ENCODE data around the gene PCDHB3.
"Not testable (repeated sequence)": the region's sequence is repeated elsewhere in the genome, so short reads cannot be mapped to it uniquely, and the experiment has no call there.

PCDHB3 gene

DNA sequence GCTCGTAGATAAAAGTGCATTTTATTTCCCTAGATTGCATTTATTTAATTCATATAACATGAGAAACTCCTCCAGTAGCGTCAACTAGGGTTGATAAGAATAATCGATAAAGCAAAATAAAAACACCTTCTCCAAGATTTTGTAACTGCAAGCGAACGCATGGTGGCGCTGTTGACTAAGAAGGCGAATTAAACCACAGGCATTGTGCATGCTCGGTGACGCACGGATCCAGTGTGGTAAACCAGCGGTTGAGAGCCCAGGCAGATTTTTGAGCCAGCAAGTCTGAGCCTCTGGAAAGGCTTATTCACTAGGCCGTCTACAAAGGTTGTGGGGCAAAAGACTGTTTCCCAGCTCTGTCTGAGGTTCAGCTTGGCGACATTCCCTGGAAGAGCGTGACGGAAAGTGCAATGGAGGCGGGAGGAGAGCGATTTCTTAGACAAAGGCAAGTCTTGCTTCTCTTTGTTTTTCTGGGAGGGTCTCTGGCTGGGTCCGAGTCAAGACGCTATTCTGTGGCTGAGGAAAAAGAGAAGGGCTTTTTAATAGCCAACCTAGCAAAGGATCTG, at the start of gene PCDHB3:
Gene PCDHB3, plus strand, starts transcription at position 231 of the 563 bp plus-strand sequence. Its CDS starts 177 bp downstream, at position 408.
- FAIRE-seq = no peak

DNA sequence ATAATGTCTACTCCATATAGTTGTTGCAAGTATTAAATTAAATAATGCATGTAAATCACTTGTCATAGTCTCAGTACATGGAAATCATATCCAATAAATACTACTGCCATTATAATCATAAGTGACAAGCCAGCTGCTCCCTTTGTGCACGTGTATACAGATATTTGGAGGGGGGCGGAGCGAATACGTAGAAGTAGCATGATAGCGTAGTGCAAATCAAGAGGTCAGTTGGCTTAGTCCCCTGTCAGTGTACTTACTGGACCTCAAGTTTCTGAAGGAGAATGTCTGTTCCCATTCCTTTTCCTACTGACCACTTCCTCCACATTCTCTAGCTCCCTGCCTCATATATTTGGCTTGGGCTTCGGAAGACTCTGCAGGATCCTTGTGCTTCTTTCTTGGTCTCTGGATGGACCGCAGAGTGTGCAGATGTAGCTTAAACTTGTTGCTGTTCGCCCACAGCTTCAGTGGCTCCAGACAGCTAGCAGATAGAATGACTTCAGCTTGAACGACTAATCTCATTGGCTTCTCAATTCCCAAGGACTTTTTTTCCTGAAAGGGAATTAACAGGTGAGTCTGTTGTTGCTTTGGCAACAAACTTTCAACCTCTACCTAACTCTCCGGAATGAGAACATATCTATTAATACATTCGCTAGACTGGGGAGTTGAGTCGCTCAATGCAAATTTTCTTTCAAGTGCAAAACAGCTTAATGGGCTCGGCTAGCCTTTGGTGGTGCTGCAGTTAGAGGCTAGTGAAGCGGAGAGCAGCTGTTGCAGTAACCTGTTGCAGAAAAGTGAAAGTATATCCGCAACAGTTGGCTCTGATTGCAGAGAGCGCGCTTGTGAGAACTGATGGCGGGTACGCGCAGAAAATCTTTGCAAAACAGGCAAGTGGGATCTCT, 49.4 kb upstream of the PCDHB3 start, which contains the start of gene PCDHB1:
Gene PCDHB1, plus strand, starts transcription at position 753 of the 899 bp plus-strand sequence. Its CDS starts 97 bp downstream, at position 850.
- FAIRE-seq = no peak

DNA sequence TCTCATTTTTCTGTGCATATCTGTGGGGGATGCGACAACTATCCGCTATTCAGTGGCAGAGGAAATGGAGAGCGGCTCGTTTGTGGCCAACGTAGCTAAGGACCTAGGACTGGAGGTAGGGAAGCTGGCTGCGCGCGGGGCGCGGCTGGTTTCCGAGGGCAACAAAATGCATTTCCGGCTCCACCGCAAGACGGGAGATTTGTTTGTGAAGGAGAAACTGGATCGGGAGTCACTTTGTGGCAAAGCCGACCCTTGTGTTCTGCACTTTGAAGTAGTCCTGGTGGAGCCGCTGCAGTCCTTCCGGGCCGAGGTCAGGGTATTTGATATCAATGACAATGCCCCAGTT, 48.8 kb upstream of the PCDHB3 start:
- no peak for FAIRE-seq

DNA sequence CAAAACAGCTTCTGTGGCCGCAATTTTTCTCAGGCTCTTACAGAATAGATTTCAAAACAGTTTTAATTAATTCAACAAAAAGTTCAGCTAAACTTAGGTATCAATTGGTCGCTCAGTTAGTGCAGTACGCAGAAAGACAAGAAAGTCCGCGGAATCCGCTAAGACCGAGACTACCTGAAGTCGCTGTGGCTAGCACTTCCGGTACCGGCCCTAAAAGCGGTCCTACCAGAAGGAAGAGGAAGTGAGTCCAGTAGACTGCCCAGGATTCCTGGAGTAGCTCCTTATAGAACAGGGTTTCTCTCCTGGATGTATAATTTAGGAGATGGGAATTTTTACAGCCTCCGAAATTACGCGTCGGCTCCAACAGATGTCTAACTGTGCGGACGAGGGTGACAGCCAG, 22.4 kb upstream of the PCDHB3 start:
- FAIRE-seq = no peak

DNA sequence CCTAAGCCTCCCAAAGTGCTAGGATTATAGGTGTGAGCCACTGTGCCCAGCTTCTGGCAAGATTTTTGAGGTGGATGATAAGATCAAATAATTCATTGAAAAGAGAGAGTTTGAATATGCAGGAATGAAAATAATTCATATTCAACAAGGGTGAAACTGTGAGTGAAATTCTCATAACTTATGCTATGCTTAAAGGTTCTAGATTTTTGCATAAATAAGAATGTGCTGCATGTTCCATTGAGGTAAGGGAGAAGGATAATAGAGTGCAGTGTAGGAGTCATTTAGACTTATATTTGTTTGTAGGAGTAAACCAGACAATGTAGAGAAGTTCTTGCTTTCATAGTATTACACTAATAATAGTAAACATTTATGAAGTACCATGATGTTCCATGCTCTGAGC, 18.0 kb upstream of the PCDHB3 start:
- FAIRE-seq = no peak

DNA sequence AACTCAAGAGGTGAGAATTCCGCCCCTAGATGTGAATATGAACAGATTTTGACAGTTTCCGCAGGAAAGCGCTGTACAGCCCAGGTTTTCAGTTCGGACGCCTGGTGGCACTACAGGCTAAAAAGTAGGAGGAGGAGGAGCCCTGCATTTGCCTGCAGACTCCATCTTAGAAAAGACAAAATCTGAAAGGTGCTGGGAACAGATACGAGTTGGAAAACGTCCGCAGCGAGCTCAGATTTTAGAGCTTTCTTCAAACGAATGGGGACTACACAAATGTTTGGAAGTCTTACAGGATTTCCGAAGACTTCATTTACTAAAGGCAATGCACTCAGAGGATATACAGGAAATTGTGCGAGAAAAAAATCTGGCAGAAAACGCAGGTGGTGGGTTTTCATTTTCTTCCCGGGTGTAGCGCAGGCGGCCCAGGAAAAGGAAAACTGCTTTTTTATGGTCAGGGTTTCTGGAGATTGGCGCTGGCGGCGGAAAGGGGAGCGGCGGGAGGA, 15.7 kb upstream of the PCDHB3 start:
- no peak for FAIRE-seq

DNA sequence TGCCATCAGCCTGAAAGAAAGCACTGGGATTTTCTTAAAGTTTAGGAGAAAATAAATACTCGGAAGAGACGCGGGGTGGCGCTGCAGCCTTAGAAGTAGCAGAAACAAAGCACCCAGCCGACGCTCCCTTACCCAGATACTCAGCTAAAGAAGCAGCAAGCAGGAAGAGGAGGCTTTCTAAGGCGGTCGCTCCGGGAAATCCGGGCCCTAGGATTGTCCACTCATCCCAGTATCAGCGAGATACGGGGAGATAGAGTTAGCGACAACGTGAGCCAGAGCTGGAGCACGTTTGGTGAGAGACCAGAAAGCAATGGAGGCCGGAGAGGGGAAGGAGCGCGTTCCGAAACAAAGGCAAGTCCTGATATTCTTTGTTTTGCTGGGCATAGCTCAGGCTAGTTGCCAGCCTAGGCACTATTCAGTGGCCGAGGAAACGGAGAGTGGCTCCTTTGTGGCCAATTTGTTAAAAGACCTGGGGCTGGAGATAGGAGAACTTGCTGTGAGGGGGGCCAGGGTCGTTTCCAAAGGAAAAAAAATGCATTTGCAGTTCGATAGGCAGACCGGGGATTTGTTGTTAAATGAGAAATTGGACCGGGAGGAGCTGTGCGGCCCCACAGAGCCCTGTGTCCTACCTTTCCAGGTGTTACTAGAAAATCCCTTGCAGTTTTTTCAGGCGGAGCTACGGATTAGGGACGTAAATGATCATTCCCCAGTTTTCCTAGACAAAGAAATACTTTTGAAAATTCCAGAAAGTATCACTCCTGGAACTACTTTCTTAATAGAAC, 5.6 kb upstream of the PCDHB3 start, which contains the start of gene PCDHB2:
Gene PCDHB2, plus strand, starts transcription at position 135 of the 782 bp plus-strand sequence. Its CDS starts 176 bp downstream, at position 311.
- FAIRE-seq = peak; percentile 92

DNA sequence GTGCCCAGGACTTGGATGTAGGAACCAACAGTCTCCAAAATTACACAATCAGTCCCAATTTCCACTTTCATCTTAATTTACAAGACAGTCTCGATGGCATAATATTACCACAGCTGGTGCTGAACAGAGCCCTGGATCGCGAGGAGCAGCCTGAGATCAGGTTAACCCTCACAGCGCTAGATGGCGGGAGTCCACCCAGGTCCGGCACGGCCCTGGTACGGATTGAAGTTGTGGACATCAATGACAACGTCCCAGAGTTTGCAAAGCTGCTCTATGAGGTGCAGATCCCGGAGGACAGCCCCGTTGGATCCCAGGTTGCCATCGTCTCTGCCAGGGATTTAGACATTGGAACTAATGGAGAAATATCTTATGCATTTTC, 5.0 kb upstream of the PCDHB3 start:
- no peak for FAIRE-seq

DNA sequence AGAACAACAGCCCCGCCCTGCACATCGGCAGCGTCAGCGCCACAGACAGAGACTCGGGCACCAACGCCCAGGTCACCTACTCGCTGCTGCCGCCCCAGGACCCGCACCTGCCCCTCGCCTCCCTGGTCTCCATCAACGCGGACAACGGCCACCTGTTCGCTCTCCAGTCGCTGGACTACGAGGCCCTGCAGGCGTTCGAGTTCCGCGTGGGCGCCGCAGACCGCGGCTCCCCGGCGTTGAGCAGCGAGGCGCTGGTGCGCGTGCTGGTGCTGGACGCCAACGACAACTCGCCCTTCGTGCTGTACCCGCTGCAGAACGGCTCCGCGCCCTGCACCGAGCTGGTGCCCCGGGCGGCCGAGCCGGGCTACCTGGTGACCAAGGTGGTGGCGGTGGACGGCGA, 4.1 kb upstream of the PCDHB3 start:
- not testable (repeated sequence) for FAIRE-seq

DNA sequence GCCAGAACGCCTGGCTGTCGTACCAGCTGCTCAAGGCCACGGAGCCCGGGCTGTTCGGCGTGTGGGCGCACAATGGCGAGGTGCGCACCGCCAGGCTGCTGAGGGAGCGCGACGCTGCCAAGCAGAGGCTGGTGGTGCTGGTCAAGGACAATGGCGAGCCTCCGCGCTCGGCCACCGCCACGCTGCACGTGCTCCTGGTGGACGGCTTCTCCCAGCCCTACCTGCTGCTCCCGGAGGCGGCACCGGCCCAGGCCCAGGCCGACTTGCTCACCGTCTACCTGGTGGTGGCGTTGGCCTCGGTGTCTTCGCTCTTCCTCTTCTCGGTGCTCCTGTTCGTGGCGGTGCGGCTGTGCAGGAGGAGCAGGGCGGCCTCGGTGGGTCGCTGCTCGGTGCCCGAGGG, 3.7 kb upstream of the PCDHB3 start:
- not testable (repeated sequence) for FAIRE-seq

DNA sequence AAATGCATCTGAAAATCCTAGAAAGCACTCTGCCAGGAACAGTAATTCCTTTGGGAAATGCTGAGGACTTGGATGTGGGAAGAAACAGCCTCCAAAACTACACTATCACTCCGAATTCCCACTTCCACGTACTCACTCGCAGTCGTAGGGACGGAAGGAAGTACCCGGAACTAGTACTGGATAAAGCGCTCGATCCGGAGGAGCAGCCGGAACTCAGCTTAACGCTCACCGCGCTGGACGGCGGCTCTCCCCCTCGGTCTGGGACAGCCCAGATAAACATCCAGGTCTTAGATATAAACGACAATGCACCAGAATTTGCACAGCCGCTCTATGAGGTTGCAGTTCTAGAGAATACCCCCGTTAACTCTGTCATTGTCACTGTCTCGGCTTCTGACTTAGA, 786 bp downstream of the PCDHB3 start:
- FAIRE-seq = no peak

DNA sequence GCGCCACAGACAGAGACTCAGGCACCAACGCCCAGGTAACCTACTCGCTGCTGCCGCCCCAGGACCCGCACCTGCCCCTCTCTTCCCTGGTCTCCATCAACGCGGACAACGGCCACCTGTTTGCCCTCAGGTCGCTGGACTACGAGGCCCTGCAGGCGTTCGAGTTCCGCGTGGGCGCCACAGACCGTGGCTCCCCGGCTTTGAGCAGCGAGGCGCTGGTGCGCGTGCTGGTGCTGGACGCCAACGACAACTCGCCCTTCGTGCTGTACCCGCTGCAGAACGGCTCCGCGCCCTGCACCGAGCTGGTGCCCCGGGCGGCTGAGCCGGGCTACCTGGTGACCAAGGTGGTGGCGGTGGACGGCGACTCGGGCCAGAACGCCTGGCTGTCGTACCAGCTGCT, 1.8 kb downstream of the PCDHB3 start:
- not testable (repeated sequence) for FAIRE-seq

DNA sequence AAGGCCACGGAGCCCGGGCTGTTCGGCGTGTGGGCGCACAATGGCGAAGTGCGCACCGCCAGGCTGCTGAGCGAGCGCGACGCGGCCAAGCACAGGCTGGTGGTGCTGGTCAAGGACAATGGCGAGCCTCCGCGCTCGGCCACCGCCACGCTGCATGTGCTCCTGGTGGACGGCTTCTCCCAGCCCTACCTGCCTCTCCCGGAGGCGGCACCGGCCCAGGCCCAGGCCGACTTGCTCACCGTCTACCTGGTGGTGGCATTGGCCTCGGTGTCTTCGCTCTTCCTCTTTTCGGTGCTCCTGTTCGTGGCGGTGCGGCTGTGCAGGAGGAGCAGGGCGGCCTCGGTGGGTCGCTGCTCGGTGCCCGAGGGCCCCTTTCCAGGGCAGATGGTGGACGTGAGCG, 2.2 kb downstream of the PCDHB3 start:
- FAIRE-seq = not testable (repeated sequence)

DNA sequence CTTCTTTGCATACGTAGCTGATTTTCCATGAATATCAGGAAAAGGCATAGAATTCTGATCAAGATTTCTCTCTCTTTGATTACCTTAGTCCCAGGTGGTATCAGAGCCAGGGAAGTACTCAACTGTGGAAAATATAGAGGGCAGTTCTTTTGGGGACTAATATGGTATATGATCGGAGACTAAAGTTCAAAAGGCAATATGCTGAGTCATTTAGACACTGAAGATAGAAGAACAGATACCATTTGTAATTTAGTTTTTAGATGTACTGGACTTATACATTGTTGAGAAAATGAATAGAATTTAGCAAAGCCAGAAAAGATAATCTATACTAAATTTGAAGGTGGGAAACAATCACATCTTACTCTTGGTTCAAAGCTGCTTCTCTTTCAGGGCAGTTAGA, 5.1 kb downstream of the PCDHB3 start:
- FAIRE-seq = no peak

DNA sequence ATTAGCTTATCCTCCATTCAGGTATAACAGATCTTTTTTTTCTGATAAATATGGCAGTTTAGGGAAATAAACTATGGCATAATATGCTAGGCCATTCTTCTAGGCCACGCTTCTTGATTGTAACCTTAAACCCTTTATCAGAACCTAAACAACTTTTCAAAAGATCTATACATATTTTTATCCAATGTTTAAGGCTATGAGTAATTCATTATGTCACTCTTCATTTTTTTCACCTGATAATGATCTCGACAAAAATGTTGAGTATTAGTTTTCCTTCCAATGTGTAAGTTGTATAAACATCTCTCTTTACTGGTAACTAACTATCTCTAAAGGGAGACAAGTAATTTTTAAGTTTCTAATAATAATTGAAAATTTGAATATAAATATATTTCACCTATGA, 19.0 kb downstream of the PCDHB3 start:
- FAIRE-seq = no peak

DNA sequence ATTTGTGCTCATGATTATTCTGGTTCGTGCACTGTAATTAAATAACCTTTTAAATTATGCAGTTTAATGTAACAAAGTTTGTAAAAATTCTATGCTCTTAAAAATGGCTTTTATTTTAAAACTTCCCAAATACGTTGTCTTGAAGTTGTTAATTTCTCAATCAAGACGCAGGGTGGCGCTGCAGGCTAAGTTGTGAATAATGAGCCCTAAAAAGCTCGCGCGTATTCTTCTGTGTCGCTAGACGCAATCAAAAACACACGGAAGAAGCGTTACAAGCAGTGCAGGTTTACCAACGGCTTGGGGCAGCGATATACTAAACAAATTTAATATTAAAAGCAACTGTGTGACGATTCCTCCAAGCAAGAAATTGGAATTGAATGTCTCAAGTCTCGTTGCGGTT, 21.3 kb downstream of the PCDHB3 start, which contains the start of gene PCDHB4:
Gene PCDHB4, plus strand, starts transcription at position 256 of the 400 bp plus-strand sequence. CDS start 181 bp downstream, outside the sequence.
- FAIRE-seq = no peak

DNA sequence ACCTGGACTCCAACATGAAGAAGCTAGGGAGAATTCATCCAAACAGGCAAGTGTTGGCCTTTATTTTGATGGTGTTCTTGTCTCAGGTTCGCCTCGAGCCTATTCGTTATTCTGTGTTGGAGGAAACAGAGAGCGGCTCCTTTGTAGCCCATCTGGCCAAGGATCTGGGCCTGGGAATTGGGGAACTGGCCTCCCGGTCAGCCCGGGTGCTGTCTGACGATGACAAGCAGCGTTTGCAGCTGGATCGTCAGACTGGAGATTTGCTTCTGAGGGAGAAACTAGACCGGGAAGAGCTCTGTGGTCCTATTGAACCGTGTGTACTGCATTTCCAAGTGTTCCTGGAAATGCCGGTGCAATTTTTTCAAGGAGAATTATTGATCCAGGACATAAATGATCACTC, 21.7 kb downstream of the PCDHB3 start:
- no peak for FAIRE-seq

DNA sequence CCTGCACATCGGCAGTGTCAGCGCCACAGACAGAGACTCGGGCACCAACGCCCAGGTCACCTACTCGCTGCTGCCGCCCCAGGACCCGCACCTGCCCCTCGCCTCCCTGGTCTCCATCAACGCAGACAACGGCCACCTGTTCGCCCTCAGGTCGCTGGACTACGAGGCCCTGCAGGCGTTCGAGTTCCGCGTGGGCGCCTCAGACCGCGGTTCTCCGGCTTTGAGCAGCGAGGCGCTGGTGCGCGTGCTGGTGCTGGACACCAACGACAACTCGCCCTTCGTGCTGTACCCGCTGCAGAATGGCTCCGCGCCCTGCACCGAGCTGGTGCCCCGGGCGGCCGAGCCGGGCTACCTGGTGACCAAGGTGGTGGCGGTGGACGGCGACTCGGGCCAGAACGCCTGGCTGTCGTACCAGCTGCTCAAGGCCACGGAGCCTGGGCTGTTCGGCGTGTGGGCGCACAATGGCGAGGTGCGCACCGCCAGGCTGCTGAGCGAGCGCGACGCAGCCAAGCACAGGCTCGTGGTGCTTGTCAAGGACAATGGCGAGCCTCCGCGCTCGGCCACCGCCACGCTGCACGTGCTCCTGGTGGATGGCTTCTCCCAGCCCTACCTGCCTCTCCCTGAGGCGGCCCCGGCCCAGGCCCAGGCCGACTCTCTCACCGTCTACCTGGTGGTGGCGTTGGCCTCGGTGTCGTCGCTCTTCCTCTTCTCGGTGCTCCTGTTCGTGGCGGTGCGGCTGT, 23.3 kb downstream of the PCDHB3 start:
- FAIRE-seq = not testable (repeated sequence)

DNA sequence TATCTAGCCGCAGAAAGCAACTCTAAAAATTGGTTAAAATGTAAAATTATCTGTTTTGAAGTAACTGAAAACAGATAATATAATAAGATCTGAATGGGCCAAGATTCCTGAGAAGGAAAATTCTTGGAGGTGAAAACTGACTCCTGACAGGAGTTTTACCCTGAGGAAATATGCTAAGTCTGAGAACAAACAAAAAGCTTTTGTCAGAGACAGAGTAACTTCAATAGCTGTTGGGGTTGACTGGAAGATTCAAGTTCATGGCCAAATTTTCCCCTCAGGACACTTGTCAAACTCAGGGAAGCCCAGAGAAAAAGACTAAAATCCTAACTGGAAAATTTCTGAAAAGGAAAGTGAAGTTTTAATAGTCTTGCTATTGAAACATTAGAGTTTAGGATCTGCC, 27.0 kb downstream of the PCDHB3 start:
- FAIRE-seq = no peak

DNA sequence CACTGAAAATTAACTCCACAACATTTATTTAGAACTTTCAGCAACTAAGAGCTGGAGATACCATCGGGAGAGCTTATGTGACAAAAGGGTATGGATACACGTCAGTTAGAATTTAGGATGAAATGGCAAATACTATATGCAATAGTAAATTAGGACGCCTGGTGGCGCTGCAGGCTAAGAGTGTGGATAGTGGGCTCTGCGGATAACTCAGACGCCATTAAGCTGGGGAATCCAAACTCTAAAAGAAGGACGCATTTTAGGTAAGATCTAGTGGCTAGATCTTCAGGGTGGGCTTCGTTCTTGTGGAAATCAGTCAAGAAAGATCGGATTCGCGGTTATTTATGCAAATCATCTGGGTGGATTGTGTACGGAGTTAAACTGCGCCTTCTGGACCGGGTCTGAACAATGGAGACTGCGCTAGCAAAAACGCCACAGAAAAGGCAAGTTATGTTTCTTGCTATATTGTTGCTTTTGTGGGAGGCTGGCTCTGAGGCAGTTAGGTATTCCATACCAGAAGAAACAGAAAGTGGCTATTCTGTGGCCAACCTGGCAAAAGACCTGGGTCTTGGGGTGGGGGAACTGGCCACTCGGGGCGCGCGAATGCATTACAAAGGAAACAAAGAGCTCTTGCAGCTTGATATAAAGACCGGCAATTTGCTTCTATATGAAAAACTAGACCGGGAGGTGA, 34.9 kb downstream of the PCDHB3 start, which contains the start of gene PCDHB5:
Gene PCDHB5, plus strand, starts transcription at position 177 of the 688 bp plus-strand sequence. Its CDS starts 229 bp downstream, at position 406.
- FAIRE-seq = no peak

DNA sequence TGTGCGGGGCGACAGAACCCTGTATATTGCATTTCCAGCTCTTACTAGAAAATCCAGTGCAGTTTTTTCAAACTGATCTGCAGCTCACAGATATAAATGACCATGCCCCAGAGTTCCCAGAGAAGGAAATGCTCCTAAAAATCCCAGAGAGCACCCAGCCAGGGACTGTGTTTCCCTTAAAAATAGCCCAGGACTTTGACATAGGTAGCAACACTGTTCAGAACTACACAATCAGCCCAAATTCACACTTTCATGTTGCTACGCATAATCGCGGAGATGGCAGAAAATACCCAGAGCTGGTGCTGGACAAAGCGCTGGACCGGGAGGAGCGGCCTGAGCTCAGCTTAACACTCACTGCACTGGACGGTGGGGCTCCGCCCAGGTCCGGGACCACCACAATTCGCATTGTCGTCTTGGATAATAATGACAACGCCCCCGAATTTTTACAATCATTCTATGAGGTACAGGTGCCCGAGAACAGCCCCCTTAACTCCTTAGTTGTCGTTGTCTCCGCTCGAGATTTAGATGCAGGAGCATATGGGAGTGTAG, 35.5 kb downstream of the PCDHB3 start:
- no peak for FAIRE-seq

Data from TTC549 (cell line).